K562 (cell line): ENCODE measurements around the gene ASB18. TPM values are rescaled to one million over a fixed set of nuclear protein-coding genes. Genes with fewer than 3 reads are reported as not detected.

ENCODE experiments used
- CBFA2T3 ChIP-seq: fragments of 450-650 bp; IDR thresholded peaks from 2 replicates; pipeline ENCODE4 v1.6.1; 2017
- CBX5 ChIP-seq: IDR thresholded peaks from 2 replicates; pipeline ENCODE4 v1.6.1; 2014; ENCODE audit warnings: low read depth, borderline replicate concordance
- CHD2 ChIP-seq: IDR thresholded peaks from 2 replicates; pipeline ENCODE4 v1.6.1; 2011; ENCODE audit warnings: low read depth, low read length
- E2F6 ChIP-seq, 2 experiments: IDR thresholded peaks; 2 replicates each; pipeline ENCODE4 v1.6.1; 2011; ENCODE audit warnings: borderline replicate concordance in 1 of 2, control low read depth in 1 of 2, low read depth in 1 of 2, low read length in 1 of 2, mild to moderate bottlenecking in 1 of 2, mixed read lengths in 1 of 2, moderate library complexity in 1 of 2; ENCODE audit not compliant: insufficient read depth in 1 of 2, insufficient read length in 1 of 2, poor library complexity in 1 of 2, severe bottlenecking in 1 of 2; ENCODE audit errors: extremely low read depth in 1 of 2
- HEY1 ChIP-seq: fragments of 250-450 bp; sonication (Bioruptor Pico); IDR thresholded peaks from 2 replicates; pipeline ENCODE4 v1.5.0; 2020; ENCODE audit warnings: mild to moderate bottlenecking, moderate library complexity, borderline replicate concordance
- HMGXB4 ChIP-seq: sonication (generic); formaldehyde crosslinking; IDR thresholded peaks from 2 replicates; pipeline ENCODE4 v1.8.1; 2023; ENCODE audit warnings: mild to moderate bottlenecking, missing genetic modification reagents
- MAZ ChIP-seq, 2 experiments: fragments of 450-650 bp in 1 of 2; sonication (generic) in 1 of 2; formaldehyde crosslinking; IDR thresholded peaks in 1 of 2; conservative IDR thresholded peaks in 1 of 2; 2 replicates each; pipeline versions ENCODE4 v1.4.0 to v1.5.0; 2020; ENCODE audit warnings: mild to moderate bottlenecking in 1 of 2, missing genetic modification reagents in 1 of 2
- MLLT1 ChIP-seq, 2 experiments: fragments of 450-650 bp; IDR thresholded peaks; 2 replicates each; pipeline ENCODE4 v1.6.1; 2016
- NCOA1 ChIP-seq: fragments of 450-650 bp; IDR thresholded peaks from 2 replicates; pipeline ENCODE4 v1.6.1; 2016; ENCODE audit warnings: low read depth
- PTBP1 ChIP-seq: fragments of 200-400 bp; formaldehyde crosslinking; IDR thresholded peaks from 2 replicates; pipeline ENCODE4 v1.6.1; 2017; ENCODE audit warnings: low read depth, low read length
- RERE ChIP-seq: sonication (generic); formaldehyde crosslinking; IDR thresholded peaks from 2 replicates; pipeline ENCODE4 v1.8.0; 2023; ENCODE audit warnings: missing genetic modification reagents, mild to moderate bottlenecking, borderline replicate concordance
- ZBTB49 ChIP-seq: sonication (generic); formaldehyde crosslinking; IDR thresholded peaks from 2 replicates; pipeline ENCODE4 v1.8.0; 2022; ENCODE audit warnings: missing genetic modification reagents, mild to moderate bottlenecking, borderline replicate concordance
- ZNF583 ChIP-seq: fragments of 250-450 bp; sonication (Bioruptor Pico); IDR thresholded peaks from 2 replicates; pipeline ENCODE4 v1.4.0; 2020
- polyA plus RNA-seq, 8 experiments: library from polyadenylated mRNA; depleted of rRNA in 4 of 8; stranded (reverse) in 5 of 8; unstranded in 3 of 8; fragments of >200 nt; fragmentation: Nextera tagmentation in 2 of 8; fragmentation: Illumina TruSeq in 1 of 8; extraction: Ambion mirVana in 2 of 8; extraction: Trizol in 1 of 8; gene quantifications; 2 replicates each; pipeline versions ENCODE4 v1.2.1 to v1.2.3, GENCODE V29; 2011 to 2014; ENCODE audit warnings: inconsistent platforms in 1 of 8, missing spikeins in 1 of 8
- total RNA-seq, 7 experiments: library from RNA; depleted of rRNA in 6 of 7; stranded (reverse); fragments of >200 nt in 6 of 7; fragmentation: Illumina TruSeq in 2 of 7; extraction: Trizol in 2 of 7; gene quantifications; 2 replicates each; pipeline versions ENCODE4 v1.2.1 to v1.2.3, GENCODE V29; 2011 to 2021; ENCODE audit warnings: low replicate concordance in 1 of 7

The ASB18 gene
- total and polyA plus RNA-seq, 9 of the 15 experiments (the other 6 are each of a cell fraction or from before 2014, with no cell fraction given) = not detected

GRCh38 chr2:236177967-236178889 is 86.0 kb downstream of the ASB18 start (continued):
- TF ChIP-seq MAZ (CRISPR knock-in tag; conservative IDR thresholded peaks at IDR 0.05 in 1 of 2, IDR thresholded peaks at IDR 0.05 in 1 of 2) = peak in 1 of 2 experiments; percentile 34; a peak in 1 of 4 replicates
- no peak for TF ChIP-seq RERE (CRISPR knock-in tag)
- no peak for TF ChIP-seq ZNF583
- TF ChIP-seq HEY1 = no peak
- TF ChIP-seq CBFA2T3 = no peak
- no peak for TF ChIP-seq ZBTB49
- TF ChIP-seq NCOA1 = no peak
- TF ChIP-seq E2F6 (IDR thresholded peaks at IDR 0.05; ENCODE audit: borderline replicate concordance in 1 of 2, extremely low read depth in 1 of 2, insufficient read depth in 1 of 2, insufficient read length in 1 of 2, low read depth in 1 of 2, low read length in 1 of 2, poor library complexity in 1 of 2, severe bottlenecking in 1 of 2) = peak in 1 of 2 experiments; percentile 71
- TF ChIP-seq PTBP1 = no peak
- no peak for TF ChIP-seq CBX5
- TF ChIP-seq CHD2 = no peak
- TF ChIP-seq MLLT1 (IDR thresholded peaks at IDR 0.05) = no peak
- no peak for TF ChIP-seq HMGXB4
